OCI-LY7 (cell line): ENCODE measurements around the gene RNF10. TPM values are rescaled to one million over a fixed set of nuclear protein-coding genes. Genes with fewer than 3 reads are reported as not detected.

Experiments used
- BruUV-seq: library from RNA; stranded (reverse); fragments of 400-500 nt; replicated peaks from 2 replicates; lab custom pipeline; 2021; lab: Mats Ljungman, UMichigan
- CTCF ChIA-PET: fragments of 300-600 bp; sonication (Branson Sonifier 250); formaldehyde crosslinking; loops from one replicate; lab custom pipeline; 2022; ENCODE audit warnings: antibody characterized with exemption; ENCODE audit not compliant: unreplicated experiment; lab: Charles Lee
- POLR2A ChIA-PET: fragments of 300-600 bp; sonication (Branson Sonifier 250); formaldehyde crosslinking; loops from one replicate; lab custom pipeline; 2022; ENCODE audit warnings: antibody characterized with exemption; lab: Charles Lee
- DNase-seq: peaks from one replicate; pipeline ENCODE4 v3.0.0-alpha.2; 2015; ENCODE audit warnings: low spot score
- H2AFZ ChIP-seq: fragments of 200-600 bp; sonication (generic), shearing (Covaris generic); 2 replicates; pipeline ENCODE4 v1.6.1; 2014; ENCODE audit warnings: mild to moderate bottlenecking, antibody characterized with exemption, low read length, moderate library complexity
- H3K27ac ChIP-seq: fragments of 200-600 bp; sonication (generic); 2 replicates; pipeline ENCODE4 v1.5.1; 2014; ENCODE audit warnings: mixed run types, low read depth, mild to moderate bottlenecking, moderate library complexity, low read length, inconsistent platforms; ENCODE audit not compliant: poor library complexity, severe bottlenecking
- H3K36me3 ChIP-seq: fragments of 200-600 bp; sonication (generic); 2 replicates; pipeline ENCODE4 v1.6.1; 2014; ENCODE audit warnings: mild to moderate bottlenecking, antibody characterized with exemption, low read length, moderate library complexity, mixed read lengths; ENCODE audit not compliant: insufficient read depth
- H3K4me1 ChIP-seq: fragments of 200-600 bp; sonication (generic); 2 replicates; pipeline ENCODE4 v1.5.1; 2014; ENCODE audit warnings: mild to moderate bottlenecking, low read length; ENCODE audit not compliant: insufficient read depth, poor library complexity, severe bottlenecking
- H3K4me2 ChIP-seq: fragments of 200-600 bp; sonication (generic); 2 replicates; pipeline ENCODE4 v1.6.1; 2014; ENCODE audit warnings: mild to moderate bottlenecking, low read length
- H3K4me3 ChIP-seq: fragments of 200-600 bp; sonication (generic); 2 replicates; pipeline ENCODE4 v1.5.1; 2014; ENCODE audit warnings: mild to moderate bottlenecking, low read depth, low read length; ENCODE audit not compliant: poor library complexity, severe bottlenecking
- H3K79me2 ChIP-seq: fragments of 200-600 bp; sonication (generic); 2 replicates; pipeline ENCODE4 v1.6.1; 2016; ENCODE audit warnings: low read depth, mild to moderate bottlenecking, low read length, moderate library complexity, mixed read lengths; ENCODE audit not compliant: insufficient read depth
- H3K9me2 ChIP-seq: fragments of 200-600 bp; sonication (generic); 2 replicates; pipeline ENCODE4 v1.6.1; 2016; ENCODE audit warnings: mild to moderate bottlenecking, low read length, mixed read lengths; ENCODE audit not compliant: insufficient read depth
- H3K9me3 ChIP-seq: fragments of 200-600 bp; sonication (generic); 2 replicates; pipeline ENCODE4 v1.6.1; 2014; ENCODE audit warnings: mild to moderate bottlenecking, mixed run types, low read length, mixed read lengths
- H4K20me1 ChIP-seq: fragments of 200-600 bp; sonication (generic); 2 replicates; pipeline ENCODE4 v1.6.1; 2014; ENCODE audit warnings: mild to moderate bottlenecking, antibody characterized with exemption, low read length, moderate library complexity, mixed read lengths; ENCODE audit not compliant: insufficient read depth
- EZH2phosphoT487 ChIP-seq: fragments of 200-600 bp; sonication (generic); IDR thresholded peaks from 2 replicates; pipeline ENCODE4 v1.6.1; 2018; ENCODE audit warnings: low read depth, borderline replicate concordance, mild to moderate bottlenecking, mixed run types, antibody characterized with exemption, low read length, moderate library complexity, mixed read lengths
- intact Hi-C: fragments of 100-400 bp; cut with micrococcal nuclease; formaldehyde crosslinking; loops from one replicate; pipeline ENCODE4 v1.10.0; 2022; ENCODE audit not compliant: unreplicated experiment
- total RNA-seq, 2 experiments: library from RNA; depleted of rRNA in 1 of 2; stranded (reverse); fragments of >200 nt in 1 of 2; shearing (Covaris generic) in 1 of 2; gene quantifications; 2 replicates each; pipeline ENCODE4 v1.2.3, GENCODE V29; 2014 to 2022
- TF ChIP-seq, protein P1 (sequence below): fragments of 200-600 bp; sonication (generic); conservative IDR thresholded peaks from 2 replicates; pipeline ENCODE4 v1.5.1; 2014; ENCODE audit warnings: mild to moderate bottlenecking, antibody characterized with exemption, low read length, moderate library complexity, mixed read lengths

The RNF10 gene
- total RNA-seq, 2 experiments from 2014 or later: 52.2 to 150 TPM

DNA sequence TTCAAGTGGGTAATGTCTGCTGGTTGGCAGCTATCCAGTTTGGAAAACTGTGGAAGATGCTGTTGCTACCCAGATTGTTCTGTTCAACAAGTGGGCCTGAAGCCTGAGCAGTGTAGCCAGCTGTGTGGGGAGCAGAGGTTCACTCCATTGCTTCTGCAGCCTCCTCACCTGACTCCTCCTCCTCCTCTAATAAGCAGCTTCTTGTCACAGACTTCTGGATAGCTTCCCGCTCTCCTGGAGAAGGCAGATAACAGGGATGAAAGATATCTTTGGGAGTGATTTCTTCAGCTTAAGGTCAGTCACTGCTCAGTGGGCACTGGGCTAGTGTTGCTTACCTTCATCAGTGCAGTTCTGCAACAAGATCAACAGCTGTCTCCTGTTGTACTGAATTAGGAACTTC lies 45.0 kb downstream of the RNF10 start:
- no TSS peak for BruUV-seq
- H3K4me2 ChIP-seq: no peak overlapping the region
- H4K20me1 ChIP-seq: no peaks in the 10 kb centered on the region
- no peaks in the 10 kb centered on the region for H3K9me2 ChIP-seq
- H3K79me2 ChIP-seq: peaks cover 8% of the 10 kb centered on the region; the same call in 1 of the 2 replicates
- ChIA-PET POLR2A (no interaction called here), CTCF (no interaction called here)
- no peaks in the 10 kb centered on the region for H3K9me3 ChIP-seq
- H3K4me1 ChIP-seq: peaks cover 17% of the 10 kb centered on the region
- TF ChIP-seq EZH2phosphoT487: no peak
- TF ChIP-seq, protein P1, sequence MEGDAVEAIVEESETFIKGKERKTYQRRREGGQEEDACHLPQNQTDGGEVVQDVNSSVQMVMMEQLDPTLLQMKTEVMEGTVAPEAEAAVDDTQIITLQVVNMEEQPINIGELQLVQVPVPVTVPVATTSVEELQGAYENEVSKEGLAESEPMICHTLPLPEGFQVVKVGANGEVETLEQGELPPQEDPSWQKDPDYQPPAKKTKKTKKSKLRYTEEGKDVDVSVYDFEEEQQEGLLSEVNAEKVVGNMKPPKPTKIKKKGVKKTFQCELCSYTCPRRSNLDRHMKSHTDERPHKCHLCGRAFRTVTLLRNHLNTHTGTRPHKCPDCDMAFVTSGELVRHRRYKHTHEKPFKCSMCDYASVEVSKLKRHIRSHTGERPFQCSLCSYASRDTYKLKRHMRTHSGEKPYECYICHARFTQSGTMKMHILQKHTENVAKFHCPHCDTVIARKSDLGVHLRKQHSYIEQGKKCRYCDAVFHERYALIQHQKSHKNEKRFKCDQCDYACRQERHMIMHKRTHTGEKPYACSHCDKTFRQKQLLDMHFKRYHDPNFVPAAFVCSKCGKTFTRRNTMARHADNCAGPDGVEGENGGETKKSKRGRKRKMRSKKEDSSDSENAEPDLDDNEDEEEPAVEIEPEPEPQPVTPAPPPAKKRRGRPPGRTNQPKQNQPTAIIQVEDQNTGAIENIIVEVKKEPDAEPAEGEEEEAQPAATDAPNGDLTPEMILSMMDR: no peak
- no peak overlapping the region for H3K27ac ChIP-seq
- DNase-seq: no peak
- peaks cover 60% of the 10 kb centered on the region for H3K36me3 ChIP-seq
- no peak overlapping the region for H2AFZ ChIP-seq
- no peak overlapping the region for H3K4me3 ChIP-seq
- intact Hi-C loops: no loop called here

DNA sequence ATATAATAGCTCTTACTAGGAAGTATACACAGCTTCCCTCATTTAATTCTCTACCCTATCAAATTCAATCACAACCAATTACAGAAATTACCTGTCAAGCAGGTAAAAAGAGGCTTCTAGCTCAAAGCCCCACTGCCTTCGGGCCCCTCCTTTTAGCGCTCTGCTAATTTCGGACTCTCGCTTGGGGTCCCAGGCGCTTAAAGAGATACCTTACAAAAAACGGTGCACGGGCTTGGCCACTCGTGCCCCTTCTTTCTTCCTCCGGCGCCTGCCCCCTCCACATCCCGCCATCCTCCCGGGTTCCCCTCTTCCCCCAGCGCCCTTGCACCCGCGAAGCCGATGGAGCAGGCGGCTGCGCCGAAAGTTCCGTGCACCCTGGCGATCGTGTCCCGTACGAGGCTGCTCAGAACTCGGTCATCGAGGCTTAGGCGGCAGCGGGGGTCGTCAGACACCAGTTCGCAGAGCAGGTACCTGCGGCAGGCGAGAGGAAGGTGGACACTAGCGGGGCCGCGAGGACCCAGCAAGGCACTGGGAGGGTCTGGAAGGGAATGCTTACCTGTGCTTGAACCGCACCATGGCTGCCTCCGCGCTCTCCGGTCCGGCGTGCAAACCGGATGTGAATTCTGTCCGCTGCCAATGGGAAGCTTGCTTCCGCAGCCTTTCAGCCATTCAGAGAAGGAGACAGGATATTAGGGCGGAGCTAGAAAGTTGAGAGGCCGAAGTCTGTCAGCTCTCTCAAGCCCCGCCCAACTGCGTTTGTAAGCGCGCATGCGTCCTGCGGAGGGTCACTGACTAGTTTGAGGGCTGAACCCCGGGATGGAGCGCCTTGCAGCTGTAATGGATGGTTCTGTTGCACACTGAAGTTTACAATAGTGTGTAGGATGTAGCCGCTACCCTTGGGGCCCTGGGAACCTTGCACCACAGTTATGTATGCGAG lies 46.9 kb downstream of the RNF10 start, which contains the start of gene POP5:
Gene POP5, minus strand, starts transcription at position 616 of the 937 bp plus-strand sequence. Its CDS starts 40 bp downstream, at position 576.
- H3K9me2 ChIP-seq: no peaks in the 10 kb centered on the region
- H3K9me3 ChIP-seq: no peaks in the 10 kb centered on the region
- H3K36me3 ChIP-seq: peaks cover 43% of the 10 kb centered on the region
- ChIA-PET POLR2A (interaction anchor here (0.5 to 1.7 kb wide), 21 partner anchors 10 to 820 kb away, joined by 3 to 8 read pairs (median 3); partner anchors contain the start of genes CABP1, DYNLL1 and MLEC), CTCF (interaction anchor here (0.6 to 1.4 kb wide), 5 partner anchors 20 to 391 kb away, joined by 3 to 7 read pairs (median 4); no protein-coding TSS in a partner anchor)
- peak within 1 kb of the TSS; percentile 81 for H3K4me3 ChIP-seq
- BruUV-seq: TSS peak; percentile 75
- peaks cover 17% of the 10 kb centered on the region for H3K4me1 ChIP-seq
- peaks cover 8% of the 10 kb centered on the region; the same call in 1 of the 2 replicates for H3K79me2 ChIP-seq
- intact Hi-C loops: loop anchor here (1.0 to 5.0 kb wide), 4 partner anchors 105 to 531 kb away; partner anchors contain the start of gene ACADS
- peak; percentile 99 for DNase-seq
- H3K4me2 ChIP-seq: peak within 1 kb of the TSS; percentile 82
- no peak for TF ChIP-seq EZH2phosphoT487
- TF ChIP-seq, protein P1: no peak
- H3K27ac ChIP-seq: peak within 1 kb of the TSS; percentile 33
- H4K20me1 ChIP-seq: no peaks in the 10 kb centered on the region
- peak within 1 kb of the TSS; percentile 78 for H2AFZ ChIP-seq
